ENCODE results near the gene KLHL17.
"Not testable (repeated sequence)": the region's sequence is repeated elsewhere in the genome, so short reads cannot be mapped to it uniquely, and the experiment has no call there.

Gene KLHL17

DNA sequence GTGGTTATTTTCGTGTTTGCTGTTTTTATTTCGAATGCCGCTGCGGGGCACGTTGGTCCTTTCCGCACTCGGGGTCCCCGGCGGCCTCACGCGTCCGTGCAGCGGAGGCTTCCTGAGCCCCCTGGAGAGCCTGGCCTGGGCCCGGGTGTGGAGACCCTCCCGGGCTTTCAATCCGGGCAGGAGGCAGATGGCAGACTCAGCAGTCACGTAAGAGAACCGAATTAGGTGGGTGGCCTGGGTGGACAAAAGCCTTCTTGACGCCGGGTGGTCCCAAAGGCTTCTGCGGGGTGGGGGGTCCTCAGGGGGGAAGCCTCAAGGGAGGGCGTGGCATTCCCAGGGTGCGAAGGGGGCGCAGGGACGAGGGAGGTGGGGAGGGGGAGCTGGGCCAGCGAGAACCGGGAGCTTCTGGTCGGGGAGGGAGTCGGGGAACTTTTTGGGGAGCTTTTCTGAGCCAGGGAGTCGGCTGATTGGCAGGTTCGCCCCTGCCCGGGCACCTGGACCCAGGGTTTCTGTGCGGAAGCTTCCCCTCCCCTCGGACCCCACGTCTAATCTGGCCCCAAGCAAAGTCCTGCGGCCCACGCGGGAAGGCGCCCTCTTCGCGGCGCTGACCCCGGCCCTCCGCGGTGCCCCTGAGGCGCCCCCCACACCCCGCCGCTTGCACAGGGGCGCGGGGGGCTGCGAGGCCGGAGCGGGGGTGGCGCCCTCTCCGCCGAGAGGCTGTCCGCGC lies 40.8 kb downstream of the KLHL17 start:
- no peak for DNase-seq
- ATAC-seq: no peak

DNA sequence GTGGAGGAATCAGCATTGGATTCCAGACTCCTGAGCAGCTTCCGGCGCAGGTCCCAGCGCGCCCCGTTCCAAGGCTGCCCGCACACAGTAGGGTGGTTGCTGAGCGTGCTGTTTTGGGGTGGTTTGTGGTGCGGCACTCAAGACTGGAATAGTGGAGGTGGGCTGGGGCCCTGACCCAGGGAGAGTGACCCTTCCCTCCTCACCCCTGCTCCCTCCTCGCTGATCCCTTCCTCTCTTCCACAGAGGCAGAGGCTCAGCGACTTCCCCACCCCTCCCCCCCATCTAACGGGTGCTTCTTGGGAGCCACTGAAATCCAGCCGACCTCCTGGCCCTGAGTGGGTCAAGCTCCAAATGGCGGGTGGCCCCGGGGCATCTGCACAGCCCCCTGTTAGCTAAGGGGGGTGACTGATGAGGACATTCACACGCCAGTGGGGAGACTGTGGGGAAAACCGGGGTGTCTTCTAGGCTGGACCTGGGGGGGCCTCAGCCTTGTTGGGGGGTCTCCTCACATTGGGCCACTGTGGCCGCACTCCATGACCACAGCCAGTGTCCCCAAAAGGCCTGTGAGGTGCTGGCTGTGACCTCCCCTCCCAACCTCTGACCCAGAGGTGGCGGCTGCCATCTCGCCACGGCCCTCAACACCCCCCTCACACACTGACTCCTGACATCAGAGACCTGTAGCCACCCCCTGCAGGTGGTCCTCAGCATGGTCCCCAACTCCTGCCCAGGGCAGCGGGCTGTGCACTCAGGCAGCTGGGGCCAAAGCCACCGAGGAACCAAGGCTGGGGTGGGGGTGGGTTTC lies 43.4 kb downstream of the KLHL17 start:
- ATAC-seq (no peak), DNase-seq (no peak)

DNA sequence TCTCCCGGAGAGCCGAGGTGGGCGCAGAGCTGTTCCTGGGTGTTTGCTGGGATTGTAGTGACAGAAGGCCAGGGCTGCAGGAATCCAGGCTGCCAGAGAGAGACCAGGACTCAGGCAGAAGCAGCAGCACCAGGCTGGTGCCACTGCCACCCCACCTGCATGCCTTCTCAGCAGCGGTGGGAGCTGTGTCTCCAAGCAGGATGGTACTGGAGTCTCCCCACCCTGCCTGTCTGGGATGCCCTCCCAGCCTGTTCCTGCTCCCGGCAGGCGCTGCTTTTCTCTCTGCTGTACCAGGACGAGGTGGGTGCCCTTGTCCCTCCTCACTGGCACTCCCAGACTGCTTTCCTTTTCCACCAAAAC lies 44.0 kb downstream of the KLHL17 start:
- no peak for DNase-seq
- ATAC-seq: no peak

DNA sequence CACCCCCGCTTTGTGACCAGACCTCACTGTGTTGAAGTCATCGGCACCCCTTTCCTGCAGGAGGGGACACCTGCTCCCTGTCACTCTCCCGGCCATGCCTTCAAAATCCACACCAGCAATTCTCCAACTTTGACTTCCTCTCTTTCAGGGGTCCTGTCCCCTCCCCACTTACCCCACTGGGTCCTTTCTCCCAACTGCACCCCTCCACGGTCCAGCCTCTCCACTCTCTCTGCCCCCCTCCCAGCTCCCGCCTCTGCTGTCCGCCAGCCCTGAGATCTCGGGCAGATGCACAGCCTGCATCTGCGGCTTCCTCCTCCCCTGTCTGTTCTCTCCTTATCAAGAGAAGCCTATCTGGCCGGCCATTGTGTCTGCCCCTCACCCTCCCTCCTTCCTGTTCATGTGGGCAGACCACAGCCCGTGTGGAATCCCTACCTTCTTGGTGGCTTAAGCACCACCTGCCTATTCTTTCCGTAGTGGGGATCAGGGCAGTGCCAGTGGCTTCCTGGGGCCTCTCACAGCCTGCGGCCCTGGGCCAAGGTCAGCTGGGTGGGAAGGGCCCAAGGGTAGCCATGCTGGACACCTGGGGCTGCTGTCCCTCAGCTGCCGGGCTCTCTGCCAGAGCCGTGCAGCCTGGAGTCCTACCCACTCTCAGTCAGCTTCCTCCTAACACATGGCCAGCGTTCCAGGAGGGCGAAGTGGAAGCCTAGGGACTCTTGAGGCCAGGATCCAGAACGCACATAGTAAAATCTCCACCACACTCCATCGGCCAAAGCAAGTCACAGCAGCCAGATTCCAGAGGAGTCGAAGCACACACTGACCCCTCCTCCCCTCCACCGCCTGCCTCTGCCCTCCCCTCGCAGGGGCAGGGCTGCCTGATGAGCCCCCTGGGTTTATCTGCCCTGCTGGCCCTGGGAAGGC lies 44.7 kb downstream of the KLHL17 start:
- no peak for DNase-seq
- no peak for ATAC-seq

DNA sequence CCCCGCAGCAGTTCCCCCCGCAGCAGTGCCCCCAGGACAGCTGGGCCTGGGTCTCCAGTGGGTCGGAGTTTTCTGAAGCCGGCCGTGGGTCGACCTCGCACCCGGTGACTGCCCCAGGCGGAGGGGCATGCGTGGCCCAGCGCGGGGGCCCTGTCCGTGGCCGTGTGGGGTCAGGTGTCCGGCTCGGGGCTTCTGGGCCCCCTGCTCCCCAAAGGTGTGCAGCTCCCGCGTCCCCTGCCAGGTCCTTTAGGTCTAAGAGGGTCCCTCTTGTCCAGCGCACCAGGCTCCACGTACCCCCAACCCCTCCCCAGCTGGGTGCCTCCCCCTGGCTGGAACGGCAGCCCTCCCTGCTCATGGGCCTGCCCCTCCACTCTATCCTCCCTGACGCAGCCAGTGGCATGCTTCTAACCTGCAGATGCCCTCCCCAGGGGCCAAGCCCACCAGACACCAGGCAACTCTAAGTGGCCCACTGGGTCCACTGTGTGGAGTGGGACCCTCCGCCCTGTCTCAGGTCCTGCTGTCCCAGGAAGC lies 45.5 kb downstream of the KLHL17 start:
- DNase-seq: no peak
- ATAC-seq: no peak

DNA sequence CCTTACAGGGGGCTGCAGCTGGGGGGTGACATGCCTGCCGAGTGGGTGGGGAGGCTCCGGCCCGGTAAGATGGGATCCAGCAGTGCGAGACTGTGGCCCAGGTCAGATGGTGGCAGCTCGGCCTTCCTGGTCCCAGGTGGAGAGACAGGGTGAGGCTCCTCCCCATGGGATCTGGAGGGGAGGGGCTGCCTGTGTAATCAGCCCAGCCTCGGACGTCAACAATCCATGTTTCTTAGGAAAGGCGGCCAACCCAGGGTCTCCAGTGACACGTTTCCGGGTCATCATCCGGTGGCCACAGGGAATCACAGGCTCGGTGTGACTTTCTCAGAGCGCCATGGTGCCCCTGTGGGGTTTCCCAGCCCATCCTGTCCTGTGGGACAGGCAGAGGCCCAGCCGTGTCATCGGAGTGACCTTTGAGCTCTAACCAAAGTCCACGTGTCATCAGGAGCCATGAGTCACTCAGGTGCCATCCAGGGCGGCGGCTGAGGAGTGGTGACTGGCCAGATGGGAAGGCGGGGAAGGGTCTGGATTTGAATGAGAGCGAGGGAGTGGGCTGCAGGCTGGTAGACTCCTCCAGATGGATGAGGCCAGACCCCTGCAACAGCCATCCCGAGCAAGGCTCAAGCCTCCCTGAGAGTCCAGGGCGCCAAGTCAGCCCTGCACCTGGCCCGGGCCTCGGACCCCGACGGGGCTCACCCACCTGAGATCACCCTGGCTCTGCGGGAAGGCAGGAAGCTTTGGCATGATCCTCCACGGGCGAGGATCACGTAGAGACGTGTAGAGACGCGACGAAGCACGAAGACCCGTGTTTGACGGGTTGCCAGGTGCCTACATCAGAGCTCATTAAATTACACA lies 46.1 kb downstream of the KLHL17 start:
- DNase-seq (no peak), ATAC-seq (no peak)

DNA sequence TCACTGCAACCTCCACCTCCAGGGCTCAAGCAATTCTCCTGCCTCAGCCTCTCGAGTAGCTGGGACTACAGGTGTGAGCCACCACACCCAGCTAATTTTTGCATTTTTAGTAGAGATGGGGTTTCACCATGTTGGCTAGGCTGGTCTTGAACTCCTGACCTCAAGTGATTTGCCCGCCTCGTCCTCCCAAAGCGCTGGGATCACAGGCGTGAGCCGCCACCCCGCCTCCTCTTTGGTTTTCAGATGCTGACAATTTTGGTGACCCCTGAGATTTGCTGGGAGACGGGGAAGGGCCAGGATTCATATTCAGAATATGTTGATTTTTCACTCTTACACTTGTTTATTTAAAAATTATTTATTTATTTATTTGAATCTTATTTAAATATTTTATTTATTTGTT lies 49.7 kb downstream of the KLHL17 start:
- not testable (repeated sequence) for DNase-seq, ATAC-seq

DNA sequence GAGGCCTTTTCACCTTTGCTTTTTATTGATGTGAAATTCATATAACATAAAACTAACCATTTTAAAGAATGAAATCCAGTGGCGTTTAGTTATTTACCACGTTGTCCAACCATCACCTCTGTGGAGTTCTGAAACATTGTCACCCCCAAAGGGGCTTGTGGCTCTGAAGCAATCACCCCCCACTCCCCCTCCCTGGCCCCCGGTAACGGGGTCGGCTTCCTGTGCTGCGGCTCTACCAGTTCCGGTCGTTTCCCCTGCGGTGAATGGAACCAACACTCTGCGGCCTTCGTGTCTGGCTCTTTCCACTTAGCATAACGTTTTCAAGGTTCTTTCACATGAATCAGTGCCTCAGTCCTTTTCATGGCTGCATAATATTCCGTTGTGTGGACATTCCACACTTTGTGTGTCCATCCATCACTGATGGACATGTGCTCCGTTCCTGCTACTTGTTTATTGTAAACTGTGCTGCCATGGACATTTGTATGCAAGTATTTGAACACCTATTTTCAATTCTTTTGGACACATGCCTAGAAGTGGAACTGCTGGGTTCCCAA lies 51.1 kb downstream of the KLHL17 start:
- no peak for DNase-seq
- ATAC-seq: no peak

DNA sequence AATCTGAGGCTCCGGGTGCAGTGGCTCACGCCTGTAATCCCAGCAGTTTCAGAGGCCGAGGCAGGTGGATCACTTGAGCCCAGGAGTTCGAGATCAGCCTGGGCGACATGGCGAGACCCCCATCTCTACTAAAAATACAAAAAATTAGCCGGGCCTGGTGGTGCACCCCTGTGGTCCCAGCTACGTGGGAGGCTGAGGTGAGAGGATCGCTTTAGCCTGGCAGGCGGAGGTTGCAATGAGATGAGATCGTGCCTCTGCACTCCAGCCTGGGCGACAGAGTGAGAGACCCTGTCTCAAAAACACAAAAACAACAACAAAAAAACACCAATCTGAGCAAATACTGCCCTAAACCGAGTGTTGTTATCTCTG lies 52.3 kb downstream of the KLHL17 start:
- not testable (repeated sequence) for ATAC-seq, DNase-seq

DNA sequence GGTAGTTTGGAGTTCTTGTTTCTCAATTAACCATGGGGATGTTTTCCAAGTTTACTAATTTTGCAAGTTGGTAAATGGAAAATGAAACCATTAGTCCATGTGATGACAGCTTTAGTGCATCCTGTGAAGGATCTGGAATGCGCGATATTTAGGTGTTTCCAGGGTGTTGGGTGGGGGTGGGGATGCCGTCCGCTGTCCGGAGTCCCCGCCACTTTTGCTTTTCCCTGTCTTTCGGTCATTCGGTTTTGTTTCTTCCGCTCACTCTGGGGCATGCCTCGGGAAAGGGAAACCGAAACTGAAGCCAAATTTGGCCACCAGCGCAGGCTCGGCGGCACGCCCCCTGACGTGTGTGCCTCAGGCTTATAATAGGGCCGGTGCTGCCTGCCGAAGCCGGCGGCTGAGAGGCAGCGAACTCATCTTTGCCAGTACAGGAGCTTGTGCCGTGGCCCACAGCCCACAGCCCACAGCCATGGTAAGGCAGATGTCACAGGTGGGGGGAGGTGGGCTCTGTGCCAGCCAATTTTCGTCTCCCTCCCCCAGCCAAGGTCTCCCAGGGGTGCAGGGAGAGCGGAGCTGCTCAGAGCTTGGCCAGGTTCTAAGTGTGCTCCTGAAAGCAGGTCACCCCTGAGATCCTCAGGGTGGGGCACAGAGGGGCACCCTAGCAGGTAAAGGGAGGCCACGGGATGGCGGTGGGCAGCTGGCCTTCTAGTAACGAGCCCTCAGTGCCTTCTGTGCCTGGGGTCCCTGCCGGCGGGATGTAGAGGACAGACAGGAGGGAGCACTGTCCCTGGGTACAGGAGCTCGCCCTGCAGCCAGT lies 52.9 kb downstream of the KLHL17 start, which contains the start of gene ISG15:
TSS of gene ISG15 (plus strand) at position 393 of the 817 bp plus-strand sequence. CDS start at position 470, 77 bp downstream.
- ATAC-seq (peak; percentile 95), DNase-seq (peak; percentile 90)

DNA sequence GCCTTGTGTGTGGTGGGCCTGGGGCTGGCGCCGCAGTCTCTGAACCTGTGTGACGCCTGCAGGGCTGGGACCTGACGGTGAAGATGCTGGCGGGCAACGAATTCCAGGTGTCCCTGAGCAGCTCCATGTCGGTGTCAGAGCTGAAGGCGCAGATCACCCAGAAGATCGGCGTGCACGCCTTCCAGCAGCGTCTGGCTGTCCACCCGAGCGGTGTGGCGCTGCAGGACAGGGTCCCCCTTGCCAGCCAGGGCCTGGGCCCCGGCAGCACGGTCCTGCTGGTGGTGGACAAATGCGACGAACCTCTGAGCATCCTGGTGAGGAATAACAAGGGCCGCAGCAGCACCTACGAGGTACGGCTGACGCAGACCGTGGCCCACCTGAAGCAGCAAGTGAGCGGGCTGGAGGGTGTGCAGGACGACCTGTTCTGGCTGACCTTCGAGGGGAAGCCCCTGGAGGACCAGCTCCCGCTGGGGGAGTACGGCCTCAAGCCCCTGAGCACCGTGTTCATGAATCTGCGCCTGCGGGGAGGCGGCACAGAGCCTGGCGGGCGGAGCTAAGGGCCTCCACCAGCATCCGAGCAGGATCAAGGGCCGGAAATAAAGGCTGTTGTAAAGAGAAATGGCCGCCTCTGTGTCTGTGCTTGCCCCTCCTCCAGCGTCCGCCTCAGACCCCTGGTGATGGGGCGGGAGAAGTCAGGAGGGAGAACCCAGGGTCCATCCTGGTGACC lies 53.7 kb downstream of the KLHL17 start:
- DNase-seq (peak; percentile 48), ATAC-seq (peak; percentile 5)

DNA sequence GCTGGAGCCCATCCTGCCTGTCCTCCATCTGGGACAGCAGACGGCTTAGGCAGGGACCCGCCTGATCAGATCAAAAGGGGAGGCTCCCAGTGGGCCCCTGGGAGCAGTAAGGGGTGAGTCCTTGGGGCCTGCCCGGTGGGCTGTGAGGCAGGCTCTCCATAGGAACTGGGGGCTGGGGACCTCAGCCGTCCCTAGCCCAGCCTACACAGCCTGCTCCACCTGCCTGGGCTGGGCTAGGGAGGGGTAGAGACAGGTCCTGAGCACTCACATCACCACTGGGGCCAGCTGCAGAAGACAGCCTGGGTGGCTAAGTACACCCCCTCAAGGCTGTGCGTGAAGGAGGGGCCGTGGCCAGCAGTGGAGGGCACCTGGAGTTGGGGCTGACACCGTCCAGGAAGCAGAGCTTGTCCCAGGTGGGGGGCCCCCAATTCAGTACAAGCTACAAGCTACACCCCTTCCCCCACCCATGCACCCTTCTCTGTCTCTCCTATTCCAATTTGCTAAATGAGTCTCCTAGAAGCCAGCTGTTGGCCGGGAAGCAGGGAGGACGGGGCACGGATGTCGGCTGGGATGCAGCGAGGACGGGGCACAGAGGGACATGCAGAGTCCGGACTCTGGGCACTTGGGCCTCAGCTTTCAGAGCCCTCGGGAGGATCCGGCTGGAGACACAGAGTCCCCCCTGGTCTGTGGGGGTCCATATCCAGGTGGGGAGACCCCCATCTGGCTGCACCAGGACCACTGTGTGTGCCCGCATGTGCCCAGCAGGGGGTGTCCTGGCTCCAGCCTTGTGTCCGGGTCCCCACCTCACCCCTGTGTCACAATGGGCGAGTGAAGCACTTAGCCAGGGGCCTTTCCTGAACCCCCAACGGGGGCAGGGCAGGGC lies 54.7 kb downstream of the KLHL17 start:
- DNase-seq (peak; percentile 55), ATAC-seq (no peak)

Measured in stimulated activated naive CD8-positive, alpha-beta T cell treated with anti-CD3 and anti-CD28 coated beads, Interleukin-15, Interleukin-2, amounts not matched to agents 100 U/mL and 50 U/mL, for 24 hours (primary cell).